GM12864 (cell line): ENCODE measurements around the gene CLDN4.
"Not testable (repeated sequence)": the region's sequence is repeated elsewhere in the genome, so short reads cannot be mapped to it uniquely, and the experiment has no call there.

Source experiments
- DNase-seq: peaks from one replicate; pipeline ENCODE4 v3.0.0-alpha.2; 2011; ENCODE audit warnings: low read depth
- H3K4me3 ChIP-seq: 2 replicates; pipeline ENCODE4 v1.5.1; 2011; ENCODE audit warnings: mild to moderate bottlenecking, low read depth, low read length, control low read depth
- CTCF ChIP-seq: IDR thresholded peaks from 2 replicates; pipeline ENCODE4 v1.5.1; 2011; ENCODE audit warnings: low read depth, mild to moderate bottlenecking, moderate library complexity, low read length, control low read depth, inconsistent platforms; ENCODE audit errors: missing control alignments

CLDN4 gene

DNA sequence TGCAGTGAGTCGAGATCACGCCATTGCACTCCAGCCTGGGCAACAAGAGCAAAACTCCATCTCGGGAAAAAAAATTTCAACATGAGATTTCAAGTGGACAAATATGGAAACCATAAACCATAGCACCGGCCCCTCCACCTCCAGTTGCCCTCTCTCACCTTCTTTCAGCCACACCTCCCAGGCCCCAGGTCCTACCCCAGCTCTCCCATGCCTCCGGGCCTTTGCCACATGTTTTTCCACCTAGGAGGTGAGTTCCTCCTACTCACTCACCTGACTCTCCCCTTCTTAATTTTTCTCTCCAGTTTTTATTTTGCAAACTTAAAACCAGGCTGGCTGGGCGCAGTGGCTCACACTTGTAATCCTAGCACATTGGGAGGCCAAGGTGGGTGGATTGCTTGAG lies 13.7 kb upstream of the CLDN4 start:
- TF ChIP-seq CTCF: no peak
- DNase-seq: no peak
- no peak overlapping the region for H3K4me3 ChIP-seq

DNA sequence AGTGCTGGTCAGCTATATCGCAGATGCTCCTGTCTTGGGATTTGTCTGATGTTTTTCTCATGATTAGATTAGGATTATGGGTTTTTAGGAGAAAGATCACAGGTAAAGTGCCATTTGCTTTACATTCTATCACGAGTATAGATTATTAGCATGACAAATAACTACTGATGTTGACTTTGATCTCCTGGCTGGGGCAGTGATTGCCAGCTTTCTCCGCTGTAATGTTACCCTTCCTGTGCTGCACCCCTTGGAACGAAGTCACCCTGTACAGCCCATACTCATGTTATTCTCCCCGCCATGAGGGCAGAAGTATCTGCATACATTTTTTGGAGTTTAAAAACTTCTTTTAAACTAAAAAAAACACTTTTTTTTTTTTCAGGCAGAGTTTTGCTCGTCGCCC lies 10.8 kb upstream of the CLDN4 start:
- H3K4me3 ChIP-seq: no peak overlapping the region
- DNase-seq: no peak
- no peak for TF ChIP-seq CTCF

- not testable (repeated sequence) for H3K4me3 ChIP-seq, DNase-seq
Observed at GRCh38 chr7:73821597-73822285, 9.1 kb upstream of the CLDN4 start.

DNA sequence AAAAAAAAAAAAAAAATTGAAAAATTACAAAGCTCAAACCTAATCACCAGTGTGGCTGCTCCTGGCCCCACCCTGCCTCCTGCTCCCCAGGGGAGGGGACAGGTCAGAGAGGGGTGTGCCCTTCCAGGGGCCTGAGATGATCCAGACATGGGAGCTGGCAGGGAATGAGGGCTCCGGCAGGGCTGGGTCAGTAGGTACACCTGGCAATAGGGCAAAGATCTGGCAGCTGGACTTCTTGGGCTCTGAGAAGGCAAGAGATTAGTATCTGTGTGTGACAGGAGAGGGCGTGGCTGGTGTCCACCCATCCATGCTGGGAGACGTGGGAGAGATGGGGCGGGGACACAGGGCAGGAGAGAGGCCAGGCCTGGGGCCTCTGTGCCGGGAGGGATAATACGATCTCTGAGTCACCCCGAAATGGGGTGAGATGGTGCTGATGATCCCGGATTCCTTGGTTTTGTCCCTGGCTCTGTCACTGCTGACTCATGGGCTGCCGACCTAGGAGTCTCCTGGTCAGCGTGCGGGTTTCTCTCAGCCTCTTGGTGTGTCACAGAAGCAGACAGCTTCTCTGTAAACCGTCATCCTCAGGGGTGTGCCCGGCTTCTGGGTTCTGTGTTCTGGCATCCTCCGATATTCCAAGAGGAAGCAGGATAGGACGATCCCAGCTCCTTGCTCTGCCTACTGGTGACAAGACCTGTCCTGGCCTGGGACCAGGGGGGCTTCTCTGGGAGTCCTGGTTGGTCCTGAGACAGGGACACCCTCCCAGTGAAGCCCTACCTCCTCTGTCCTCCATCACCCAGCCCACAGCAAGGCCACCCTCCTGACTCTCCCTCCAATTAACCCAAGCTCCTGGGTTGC lies 8.2 kb upstream of the CLDN4 start:
- H3K4me3 ChIP-seq: no peak overlapping the region
- no peak for TF ChIP-seq CTCF
- DNase-seq: no peak

DNA sequence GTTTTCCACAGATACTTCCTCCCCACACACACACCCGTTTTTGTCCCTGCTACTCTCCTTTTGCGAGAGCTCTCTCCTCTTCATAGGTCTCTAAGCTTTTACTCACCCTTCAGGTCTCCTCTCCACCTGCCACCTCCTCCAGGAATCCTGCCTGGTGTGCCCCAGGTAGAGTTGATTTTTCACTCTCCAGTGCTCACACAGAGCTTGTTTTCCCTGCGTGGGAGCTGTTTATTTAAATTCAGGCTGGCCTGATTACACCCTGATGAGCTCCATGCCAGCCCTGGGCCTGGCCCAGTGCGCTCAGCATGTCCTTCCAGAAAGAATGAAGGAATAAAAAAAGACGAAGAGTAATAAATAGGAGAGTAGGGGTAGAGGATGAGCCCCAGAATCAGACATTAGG lies 7.5 kb upstream of the CLDN4 start:
- TF ChIP-seq CTCF: no peak
- H3K4me3 ChIP-seq: no peak overlapping the region
- no peak for DNase-seq

GRCh38 chr7:73823873-73824592 lies 6.8 kb upstream of the CLDN4 start:
- H3K4me3 ChIP-seq: no peak overlapping the region
- no peak for DNase-seq
- no peak for TF ChIP-seq CTCF

GRCh38 chr7:73824986-73825385 lies 5.8 kb upstream of the CLDN4 start:
- TF ChIP-seq CTCF: no peak
- no peak for DNase-seq

More at GRCh38 chr7:73824986-73825385, 5.8 kb upstream of the CLDN4 start:
- H3K4me3 ChIP-seq: no peak overlapping the region
